ENCODE measurements around the gene ZNF445.

The ZNF445 gene

GRCh38 chr3:44396200-44397171 lies 81.0 kb downstream of the ZNF445 start:
- DNase-seq, result no peak

- no peak for DNase-seq
Measured at GRCh38 chr3:44395714-44396113, 81.8 kb downstream of the ZNF445 start.

- no peak for DNase-seq
Measured at GRCh38 chr3:44392489-44392888, 85.0 kb downstream of the ZNF445 start.

GRCh38 chr3:44387404-44387803 lies 90.1 kb downstream of the ZNF445 start:
- DNase-seq, result no peak
